ENCODE measurements around the gene PAGE4. TPM values are rescaled to one million over a fixed set of nuclear protein-coding genes. Genes with fewer than 3 reads are reported as not detected.

Gene PAGE4
- total and polyA plus RNA-seq, 2 of the 13 experiments (the other 11 are each of a cell fraction or from before 2014, with no cell fraction given), result 1.1 TPM; not detected in 1

DNA sequence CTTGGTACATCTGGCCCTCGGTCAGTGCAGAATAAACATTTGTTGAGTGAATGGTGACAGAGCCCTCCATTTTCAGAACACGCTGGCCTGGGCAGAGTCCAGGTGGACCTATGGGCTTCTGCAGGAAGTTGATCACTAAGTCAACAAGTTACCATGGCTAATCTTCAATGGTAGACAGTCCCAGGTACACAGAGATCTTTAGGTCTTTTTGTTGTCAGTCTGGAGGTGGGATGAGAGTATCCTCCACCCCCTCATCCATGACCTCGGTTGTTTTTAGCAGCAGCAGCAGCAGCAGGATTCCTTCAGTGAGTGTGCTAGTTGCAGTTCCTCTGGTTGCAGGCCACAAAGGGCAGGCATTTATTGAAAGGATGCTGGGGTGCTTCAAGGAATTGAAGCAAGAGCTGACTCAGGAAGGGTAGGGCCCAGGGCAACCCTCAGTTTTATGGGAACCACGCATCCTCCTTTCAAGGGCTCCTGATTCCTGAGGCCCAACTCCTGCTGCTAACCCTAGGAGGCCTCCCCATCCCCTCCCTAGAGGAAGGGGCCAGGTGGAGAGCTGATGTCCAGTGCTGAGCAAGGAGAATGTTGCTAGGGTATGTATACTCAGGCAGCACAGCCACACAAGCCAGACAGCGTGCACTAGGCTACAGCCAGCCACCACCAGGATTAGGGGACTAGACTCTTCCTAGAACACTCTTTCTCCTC lies 48.4 kb downstream of the PAGE4 start (continued):
- TF ChIP-seq, protein P1, sequence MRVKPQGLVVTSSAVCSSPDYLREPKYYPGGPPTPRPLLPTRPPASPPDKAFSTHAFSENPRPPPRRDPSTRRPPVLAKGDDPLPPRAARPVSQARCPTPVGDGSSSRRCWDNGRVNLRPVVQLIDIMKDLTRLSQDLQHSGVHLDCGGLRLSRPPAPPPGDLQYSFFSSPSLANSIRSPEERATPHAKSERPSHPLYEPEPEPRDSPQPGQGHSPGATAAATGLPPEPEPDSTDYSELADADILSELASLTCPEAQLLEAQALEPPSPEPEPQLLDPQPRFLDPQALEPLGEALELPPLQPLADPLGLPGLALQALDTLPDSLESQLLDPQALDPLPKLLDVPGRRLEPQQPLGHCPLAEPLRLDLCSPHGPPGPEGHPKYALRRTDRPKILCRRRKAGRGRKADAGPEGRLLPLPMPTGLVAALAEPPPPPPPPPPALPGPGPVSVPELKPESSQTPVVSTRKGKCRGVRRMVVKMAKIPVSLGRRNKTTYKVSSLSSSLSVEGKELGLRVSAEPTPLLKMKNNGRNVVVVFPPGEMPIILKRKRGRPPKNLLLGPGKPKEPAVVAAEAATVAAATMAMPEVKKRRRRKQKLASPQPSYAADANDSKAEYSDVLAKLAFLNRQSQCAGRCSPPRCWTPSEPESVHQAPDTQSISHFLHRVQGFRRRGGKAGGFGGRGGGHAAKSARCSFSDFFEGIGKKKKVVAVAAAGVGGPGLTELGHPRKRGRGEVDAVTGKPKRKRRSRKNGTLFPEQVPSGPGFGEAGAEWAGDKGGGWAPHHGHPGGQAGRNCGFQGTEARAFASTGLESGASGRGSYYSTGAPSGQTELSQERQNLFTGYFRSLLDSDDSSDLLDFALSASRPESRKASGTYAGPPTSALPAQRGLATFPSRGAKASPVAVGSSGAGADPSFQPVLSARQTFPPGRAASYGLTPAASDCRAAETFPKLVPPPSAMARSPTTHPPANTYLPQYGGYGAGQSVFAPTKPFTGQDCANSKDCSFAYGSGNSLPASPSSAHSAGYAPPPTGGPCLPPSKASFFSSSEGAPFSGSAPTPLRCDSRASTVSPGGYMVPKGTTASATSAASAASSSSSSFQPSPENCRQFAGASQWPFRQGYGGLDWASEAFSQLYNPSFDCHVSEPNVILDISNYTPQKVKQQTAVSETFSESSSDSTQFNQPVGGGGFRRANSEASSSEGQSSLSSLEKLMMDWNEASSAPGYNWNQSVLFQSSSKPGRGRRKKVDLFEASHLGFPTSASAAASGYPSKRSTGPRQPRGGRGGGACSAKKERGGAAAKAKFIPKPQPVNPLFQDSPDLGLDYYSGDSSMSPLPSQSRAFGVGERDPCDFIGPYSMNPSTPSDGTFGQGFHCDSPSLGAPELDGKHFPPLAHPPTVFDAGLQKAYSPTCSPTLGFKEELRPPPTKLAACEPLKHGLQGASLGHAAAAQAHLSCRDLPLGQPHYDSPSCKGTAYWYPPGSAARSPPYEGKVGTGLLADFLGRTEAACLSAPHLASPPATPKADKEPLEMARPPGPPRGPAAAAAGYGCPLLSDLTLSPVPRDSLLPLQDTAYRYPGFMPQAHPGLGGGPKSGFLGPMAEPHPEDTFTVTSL (CRISPR knock-in tag; IDR thresholded peaks at IDR 0.05; ENCODE audit: borderline replicate concordance), result peak; percentile 77
- TF ChIP-seq, protein P2, sequence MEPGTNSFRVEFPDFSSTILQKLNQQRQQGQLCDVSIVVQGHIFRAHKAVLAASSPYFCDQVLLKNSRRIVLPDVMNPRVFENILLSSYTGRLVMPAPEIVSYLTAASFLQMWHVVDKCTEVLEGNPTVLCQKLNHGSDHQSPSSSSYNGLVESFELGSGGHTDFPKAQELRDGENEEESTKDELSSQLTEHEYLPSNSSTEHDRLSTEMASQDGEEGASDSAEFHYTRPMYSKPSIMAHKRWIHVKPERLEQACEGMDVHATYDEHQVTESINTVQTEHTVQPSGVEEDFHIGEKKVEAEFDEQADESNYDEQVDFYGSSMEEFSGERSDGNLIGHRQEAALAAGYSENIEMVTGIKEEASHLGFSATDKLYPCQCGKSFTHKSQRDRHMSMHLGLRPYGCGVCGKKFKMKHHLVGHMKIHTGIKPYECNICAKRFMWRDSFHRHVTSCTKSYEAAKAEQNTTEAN (CRISPR knock-in tag; conservative IDR thresholded peaks at IDR 0.05), result 0 out of 2 replicates have a peak, but pooled peaks have one; percentile 64
- TF ChIP-seq FOXO1 (CRISPR knock-in tag; IDR thresholded peaks at IDR 0.05), result peak; percentile 82; the same call in 1 of the 2 replicates
- TF ChIP-seq, protein P3, sequence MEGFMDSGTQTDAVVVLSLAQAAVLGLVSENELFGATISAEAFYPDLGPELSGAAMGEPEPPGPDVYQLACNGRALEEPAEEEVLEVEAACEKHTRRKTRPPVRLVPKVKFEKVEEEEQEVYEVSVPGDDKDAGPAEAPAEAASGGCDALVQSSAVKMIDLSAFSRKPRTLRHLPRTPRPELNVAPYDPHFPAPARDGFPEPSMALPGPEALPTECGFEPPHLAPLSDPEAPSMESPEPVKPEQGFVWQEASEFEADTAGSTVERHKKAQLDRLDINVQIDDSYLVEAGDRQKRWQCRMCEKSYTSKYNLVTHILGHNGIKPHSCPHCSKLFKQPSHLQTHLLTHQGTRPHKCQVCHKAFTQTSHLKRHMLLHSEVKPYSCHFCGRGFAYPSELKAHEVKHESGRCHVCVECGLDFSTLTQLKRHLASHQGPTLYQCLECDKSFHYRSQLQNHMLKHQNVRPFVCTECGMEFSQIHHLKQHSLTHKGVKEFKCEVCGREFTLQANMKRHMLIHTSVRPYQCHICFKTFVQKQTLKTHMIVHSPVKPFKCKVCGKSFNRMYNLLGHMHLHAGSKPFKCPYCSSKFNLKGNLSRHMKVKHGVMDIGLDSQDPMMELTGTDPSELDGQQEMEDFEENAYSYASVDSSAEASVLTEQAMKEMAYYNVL (CRISPR knock-in tag; IDR thresholded peaks at IDR 0.05; ENCODE audit: borderline replicate concordance), result 0 out of 2 replicates have a peak, but pooled peaks have one; percentile 26
- TF ChIP-seq POGZ (CRISPR knock-in tag; IDR thresholded peaks at IDR 0.05), result 0 out of 2 replicates have a peak, but pooled peaks have one; percentile 16
- TF ChIP-seq EHMT2 (IDR thresholded peaks at IDR 0.05; ENCODE audit: borderline replicate concordance, low read depth, low read length), result peak; percentile 29; the same call in 1 of the 2 replicates
- TF ChIP-seq FOXA3 (CRISPR knock-in tag; IDR thresholded peaks at IDR 0.05), result peak; percentile 93
- TF ChIP-seq RXRA (CRISPR knock-in tag; IDR thresholded peaks at IDR 0.05), result peak; percentile 34; the same call in 1 of the 2 replicates
- no peak for TF ChIP-seq NAIF1 (CRISPR knock-in tag; IDR thresholded peaks at IDR 0.05; ENCODE audit: borderline replicate concordance)
- TF ChIP-seq TAF1 (CRISPR knock-in tag; IDR thresholded peaks at IDR 0.05), result peak; percentile 53; the same call in 1 of the 2 replicates
- no peak for TF ChIP-seq MXD4 (CRISPR knock-in tag; IDR thresholded peaks at IDR 0.05)
- no peak for TF ChIP-seq ZNF792 (CRISPR knock-in tag; IDR thresholded peaks at IDR 0.05)
- peak; percentile 71; the same call in 1 of the 2 replicates for TF ChIP-seq HOXA3 (CRISPR knock-in tag; IDR thresholded peaks at IDR 0.05)
- TF ChIP-seq POLR2G (IDR thresholded peaks at IDR 0.05; ENCODE audit: low read depth, low read length), result peak; percentile 80
- TF ChIP-seq MEIS2 (CRISPR knock-in tag; IDR thresholded peaks at IDR 0.05), result 0 out of 2 replicates have a peak, but pooled peaks have one; percentile 24
- no peak for TF ChIP-seq KLF11 (CRISPR knock-in tag; IDR thresholded peaks at IDR 0.05)
- no peak for TF ChIP-seq ZNF468 (CRISPR knock-in tag; IDR thresholded peaks at IDR 0.05)
- TF ChIP-seq NONO (IDR thresholded peaks at IDR 0.05), result no peak
- TF ChIP-seq NONO (CRISPR knock-in tag; conservative IDR thresholded peaks at IDR 0.05), result peak; percentile 57; the same call in 1 of the 2 replicates
- no peak for TF ChIP-seq ARNT (IDR thresholded peaks at IDR 0.05)
- peak; percentile 67; the same call in 1 of the 2 replicates for TF ChIP-seq MEF2D (CRISPR knock-in tag; IDR thresholded peaks at IDR 0.05)
- TF ChIP-seq HCFC1 (IDR thresholded peaks at IDR 0.05; ENCODE audit: low read depth, low read length), result no peak
- no peak for TF ChIP-seq ZNF547 (CRISPR knock-in tag; IDR thresholded peaks at IDR 0.05)
